Activated naive CD4-positive, alpha-beta T cell treated with anti-CD3 and anti-CD28 coated beads for 36 hours (primary cell): ENCODE results near the gene FOXA3. TPM values are rescaled to one million over a fixed set of nuclear protein-coding genes. Genes with fewer than 3 reads are reported as not detected.
"Not testable (repeated sequence)": the region's sequence is repeated elsewhere in the genome, so short reads cannot be mapped to it uniquely, and the experiment has no call there.

ENCODE experiments used
- CTCF ChIA-PET: fragments of 350-600 bp; sonication (Branson Sonifier 250); formaldehyde crosslinking; loops from one replicate; lab custom pipeline; 2021; ENCODE audit warnings: antibody characterized with exemption; lab: Charles Lee
- DNase-seq: peaks from one replicate; pipeline ENCODE4 v3.0.0-alpha.2; 2020
- H3K27ac Mint-ChIP-seq: one replicate; pipeline ENCODE4 v1.8.0; 2021; ENCODE audit warnings: mild to moderate bottlenecking, mixed read lengths
- H3K27me3 Mint-ChIP-seq: one replicate; pipeline ENCODE4 v1.8.0; 2021; ENCODE audit warnings: low read depth, mixed read lengths
- H3K36me3 Mint-ChIP-seq: one replicate; pipeline ENCODE4 v1.8.0; 2021; ENCODE audit warnings: low read depth, mixed read lengths
- H3K4me1 Mint-ChIP-seq: one replicate; pipeline ENCODE4 v1.8.0; 2021; ENCODE audit warnings: low read depth, mixed read lengths
- H3K4me3 Mint-ChIP-seq: one replicate; pipeline ENCODE4 v1.8.0; 2021; ENCODE audit warnings: mild to moderate bottlenecking, moderate library complexity, mixed read lengths
- H3K9me3 Mint-ChIP-seq: one replicate; pipeline ENCODE4 v1.8.0; 2021; ENCODE audit warnings: mixed read lengths
- intact Hi-C: fragments of 100-400 bp; cut with micrococcal nuclease; formaldehyde crosslinking; loops from one replicate; pipeline ENCODE4 v1.15.1; 2023
- total RNA-seq, 2 experiments: library from RNA; stranded (reverse); gene quantifications; one replicate each; pipeline ENCODE4 v1.2.3, GENCODE V29; 2021

Gene FOXA3
- total RNA-seq, 2 experiments from 2014 or later: 0.20 TPM; not detected in 1

- H3K4me3 Mint-ChIP-seq: peak overlapping the region; percentile 94
- no peaks in the 10 kb centered on the region for H3K9me3 Mint-ChIP-seq
- H3K36me3 Mint-ChIP-seq: peaks cover 9% of the 10 kb centered on the region
- intact Hi-C loops: loop anchor here (1.0 to 10.0 kb wide), 10 partner anchors 16 to 458 kb away; partner anchors contain the start of genes CCDC61, FBXO46, MYPOP and PPP5C
- peak overlapping the region; percentile 95 for H3K27ac Mint-ChIP-seq
- CTCF ChIA-PET: interaction anchor here (1.0 to 6.4 kb wide), 5 partner anchors 9 to 70 kb away, joined by 3 to 84 read pairs (median 4); partner anchors contain the start of genes FOXA3, MYPOP and SYMPK
- peak; percentile 98 for DNase-seq
- peaks cover 25% of the 10 kb centered on the region for H3K4me1 Mint-ChIP-seq
- no peaks in the 10 kb centered on the region for H3K27me3 Mint-ChIP-seq
Measured at GRCh38 chr19:45886427-45887199, 22.5 kb downstream of the FOXA3 start.

GRCh38 chr19:45887200-45887710, 23.1 kb downstream of the FOXA3 start:
- no peaks in the 10 kb centered on the region for H3K9me3 Mint-ChIP-seq
- no peaks in the 10 kb centered on the region for H3K27me3 Mint-ChIP-seq
- intact Hi-C loops: loop anchor here (10.0 kb wide), 1 partner anchor 458 kb away; the partner anchor contains the start of gene PPP5C
- DNase-seq: no peak
- H3K4me3 Mint-ChIP-seq: peak overlapping the region; percentile 94
- peak overlapping the region; percentile 95 for H3K27ac Mint-ChIP-seq
- H3K4me1 Mint-ChIP-seq: peaks cover 21% of the 10 kb centered on the region
- CTCF ChIA-PET: interaction anchor here (1.1 to 1.6 kb wide), 3 partner anchors 8 to 71 kb away, joined by 3 to 4 read pairs (median 4); partner anchors contain the start of gene MYPOP
- peaks cover 9% of the 10 kb centered on the region for H3K36me3 Mint-ChIP-seq

- CTCF ChIA-PET: no interaction called here
- Mint-ChIP-seq H3K4me3 (no peak overlapping the region), H3K27me3 (no peaks in the 10 kb centered on the region), H3K36me3 (peaks cover 5% of the 10 kb centered on the region), H3K27ac (no peak overlapping the region), H3K9me3 (no peaks in the 10 kb centered on the region), H3K4me1 (peaks cover 10% of the 10 kb centered on the region)
- intact Hi-C loops: loop anchor here (10.0 kb wide), 1 partner anchor 455 kb away; the partner anchor contains the start of gene PPP5C
- no peak for DNase-seq
Measured at GRCh38 chr19:45889210-45889885, 25.2 kb downstream of the FOXA3 start.

GRCh38 chr19:45890877-45891276, 26.8 kb downstream of the FOXA3 start:
- no peak for DNase-seq
- no peaks in the 10 kb centered on the region for H3K9me3 Mint-ChIP-seq
- intact Hi-C loops: no loop called here
- CTCF ChIA-PET: no interaction called here
- peaks cover 6% of the 10 kb centered on the region for H3K4me1 Mint-ChIP-seq
- no peak overlapping the region for H3K4me3 Mint-ChIP-seq
- H3K27me3 Mint-ChIP-seq: no peaks in the 10 kb centered on the region
- H3K27ac Mint-ChIP-seq: no peak overlapping the region
- peaks cover 8% of the 10 kb centered on the region for H3K36me3 Mint-ChIP-seq

- Mint-ChIP-seq H3K9me3 (no peaks in the 10 kb centered on the region), H3K4me1 (peaks cover 3% of the 10 kb centered on the region), H3K4me3 (no peak overlapping the region), H3K36me3 (peaks cover 7% of the 10 kb centered on the region), H3K27ac (no peak overlapping the region), H3K27me3 (no peaks in the 10 kb centered on the region)
- DNase-seq: no peak
- intact Hi-C loops: no loop called here
- CTCF ChIA-PET: interaction anchor here (1.0 to 1.6 kb wide), 2 partner anchors 9 to 13 kb away, joined by 3 to 4 read pairs; partner anchors contain the start of gene IRF2BP1
Measured at GRCh38 chr19:45895519-45895972, 31.4 kb downstream of the FOXA3 start.

GRCh38 chr19:45895983-45896599, 32.0 kb downstream of the FOXA3 start:
- H3K4me3 Mint-ChIP-seq, H3K36me3 Mint-ChIP-seq, H3K4me1 Mint-ChIP-seq, intact Hi-C loops, H3K27ac Mint-ChIP-seq, DNase-seq, H3K27me3 Mint-ChIP-seq, H3K9me3 Mint-ChIP-seq: not testable (repeated sequence)
- CTCF ChIA-PET: interaction anchor here (1.0 to 1.6 kb wide), 2 partner anchors 10 to 14 kb away, joined by 3 to 4 read pairs; partner anchors contain the start of gene IRF2BP1

- CTCF ChIA-PET: no interaction called here
- no peaks in the 10 kb centered on the region for H3K9me3 Mint-ChIP-seq
- intact Hi-C loops: no loop called here
- H3K4me1 Mint-ChIP-seq: peaks cover 10% of the 10 kb centered on the region
- no peak overlapping the region for H3K27ac Mint-ChIP-seq
- no peak for DNase-seq
- H3K36me3 Mint-ChIP-seq: peaks cover 9% of the 10 kb centered on the region
- no peak overlapping the region for H3K4me3 Mint-ChIP-seq
- H3K27me3 Mint-ChIP-seq: no peaks in the 10 kb centered on the region
Measured at GRCh38 chr19:45897261-45897812, 33.2 kb downstream of the FOXA3 start.

- no peak overlapping the region for H3K4me3 Mint-ChIP-seq
- no peak for DNase-seq
- H3K36me3 Mint-ChIP-seq: peaks cover 9% of the 10 kb centered on the region
- no peak overlapping the region for H3K27ac Mint-ChIP-seq
- H3K4me1 Mint-ChIP-seq: peaks cover 12% of the 10 kb centered on the region
- intact Hi-C loops: no loop called here
- no peaks in the 10 kb centered on the region for H3K9me3 Mint-ChIP-seq
- no peaks in the 10 kb centered on the region for H3K27me3 Mint-ChIP-seq
- CTCF ChIA-PET: no interaction called here
Measured at GRCh38 chr19:45899253-45899652, 35.1 kb downstream of the FOXA3 start.

- CTCF ChIA-PET: interaction anchor here (1.5 kb wide), 1 partner anchor 18 kb away, joined by 6 read pairs; no protein-coding TSS in a partner anchor
- H3K4me1 Mint-ChIP-seq: peaks cover 12% of the 10 kb centered on the region
- H3K36me3 Mint-ChIP-seq: peaks cover 6% of the 10 kb centered on the region
- H3K27me3 Mint-ChIP-seq: no peaks in the 10 kb centered on the region
- no peaks in the 10 kb centered on the region for H3K9me3 Mint-ChIP-seq
- H3K27ac Mint-ChIP-seq: no peak overlapping the region
- intact Hi-C loops: loop anchor here (5.0 kb wide), 1 partner anchor 168 kb away; the partner anchor contains the start of genes FBXO46 and MEIOSIN
- H3K4me3 Mint-ChIP-seq: no peak overlapping the region
- no peak for DNase-seq
Measured at GRCh38 chr19:45899919-45900589, 35.9 kb downstream of the FOXA3 start.

- CTCF ChIA-PET: interaction anchor here (0.5 to 1.5 kb wide), 5 partner anchors 15 to 725 kb away, joined by 3 to 6 read pairs (median 4); partner anchors contain the start of genes FOXA3, IRF2BP1 and SYMPK
- Mint-ChIP-seq H3K27me3 (no peaks in the 10 kb centered on the region), H3K9me3 (no peaks in the 10 kb centered on the region), H3K27ac (no peak overlapping the region), H3K4me1 (peaks cover 12% of the 10 kb centered on the region), H3K4me3 (peak overlapping the region; percentile 54), H3K36me3 (peaks cover 4% of the 10 kb centered on the region)
- intact Hi-C loops: loop anchor here (5.0 kb wide), 1 partner anchor 169 kb away; the partner anchor contains the start of genes FBXO46 and MEIOSIN
- peak; percentile 25 for DNase-seq
Measured at GRCh38 chr19:45900738-45901431, 36.8 kb downstream of the FOXA3 start.
